ENCODE results near the gene CBLL1.

Gene CBLL1

DNA sequence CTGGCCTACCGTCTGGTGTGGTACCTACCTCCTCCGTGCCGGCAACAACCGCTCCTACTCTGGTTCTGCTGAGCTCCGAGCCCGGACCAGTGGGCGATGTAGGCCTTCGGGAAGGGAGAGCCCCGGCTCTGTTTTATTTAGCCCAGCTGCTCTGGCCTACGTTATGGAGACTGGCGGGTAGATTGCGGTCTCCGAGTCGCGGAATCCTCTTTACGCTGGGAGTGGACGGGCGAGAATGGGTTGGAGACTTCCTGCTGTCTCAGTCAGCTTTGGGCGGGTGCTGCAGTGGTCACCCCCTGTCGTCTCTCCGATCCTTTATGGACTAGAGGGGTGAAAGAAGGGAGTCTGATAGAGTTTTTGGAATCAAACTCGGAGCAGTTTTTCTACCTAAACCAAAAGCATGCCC lies 406 bp downstream of the CBLL1 start:
- no peak for DNase-seq (ENCODE audit: low spot score)

DNA sequence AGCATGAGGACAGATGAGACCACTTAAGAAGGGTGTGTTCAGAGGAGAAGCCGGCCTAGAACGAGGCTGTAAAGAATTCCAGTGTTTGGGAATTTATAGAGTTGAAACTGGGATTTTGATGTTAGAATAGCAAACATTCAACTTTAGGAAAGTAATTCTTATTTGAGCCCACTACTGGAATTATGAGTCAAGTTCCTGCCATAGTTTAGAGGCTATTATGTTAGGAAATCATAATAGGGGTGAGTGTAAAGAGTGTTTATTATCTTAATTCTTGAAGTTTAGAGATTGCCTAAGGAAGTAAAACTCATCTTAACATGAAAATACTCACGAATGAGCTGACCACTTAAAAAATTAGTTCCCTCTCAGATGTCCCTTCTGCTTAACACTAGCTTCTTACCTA lies 2.1 kb downstream of the CBLL1 start:
- no peak for DNase-seq (ENCODE audit: low spot score)

- DNase-seq (ENCODE audit: low spot score) = no peak
Measured at GRCh38 chr7:107751113-107751512, 7.2 kb downstream of the CBLL1 start.

- DNase-seq (ENCODE audit: low spot score) = no peak
Measured at GRCh38 chr7:107754642-107755041, 10.7 kb downstream of the CBLL1 start.

- no peak for DNase-seq (ENCODE audit: low spot score)
Measured at GRCh38 chr7:107758667-107759066, 14.7 kb downstream of the CBLL1 start.

DNA sequence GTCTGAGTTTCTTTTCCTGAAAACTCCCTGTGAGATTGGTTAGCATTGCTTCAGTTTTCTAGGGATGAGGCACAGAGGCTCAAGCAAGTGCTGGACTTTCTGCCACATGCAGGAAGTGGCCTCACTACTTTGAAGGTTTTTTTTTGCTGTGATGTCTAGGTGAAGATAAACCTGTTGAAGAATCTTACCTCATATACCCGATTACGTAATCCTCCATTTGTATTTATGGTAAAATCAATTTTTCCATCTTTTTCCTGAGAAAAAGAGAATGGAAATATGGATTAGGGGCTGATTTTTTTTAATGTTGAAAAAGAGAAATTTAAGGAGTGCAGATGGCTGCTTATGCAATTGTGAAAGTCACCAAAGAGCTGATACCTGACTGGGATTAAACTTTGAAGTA lies 23.4 kb downstream of the CBLL1 start:
- no peak for DNase-seq (ENCODE audit: low spot score)

- DNase-seq (ENCODE audit: low spot score) = no peak
Measured at GRCh38 chr7:107768263-107768662, 24.3 kb downstream of the CBLL1 start.

DNA sequence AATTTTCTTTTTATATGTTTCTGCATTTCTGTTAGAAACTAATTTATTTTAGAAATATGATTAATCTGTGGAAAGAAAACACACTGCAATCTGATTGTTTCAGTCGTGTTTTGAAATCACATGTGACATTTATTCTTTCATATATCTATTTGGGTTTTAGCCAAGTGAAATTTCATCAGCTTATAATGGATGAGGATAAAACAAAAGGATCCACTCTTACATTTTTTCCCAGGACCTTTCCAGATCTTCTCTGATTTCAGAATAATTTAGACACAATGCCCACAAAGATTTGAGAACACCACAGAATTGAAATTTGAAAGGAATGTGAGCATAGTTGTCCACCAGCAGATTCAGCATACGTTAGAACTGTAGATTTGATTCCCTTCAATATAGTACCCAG lies 29.1 kb downstream of the CBLL1 start:
- no peak for DNase-seq (ENCODE audit: low spot score)

GRCh38 chr7:107777702-107778101 lies 33.8 kb downstream of the CBLL1 start:
- no peak for DNase-seq (ENCODE audit: low spot score)

DNA sequence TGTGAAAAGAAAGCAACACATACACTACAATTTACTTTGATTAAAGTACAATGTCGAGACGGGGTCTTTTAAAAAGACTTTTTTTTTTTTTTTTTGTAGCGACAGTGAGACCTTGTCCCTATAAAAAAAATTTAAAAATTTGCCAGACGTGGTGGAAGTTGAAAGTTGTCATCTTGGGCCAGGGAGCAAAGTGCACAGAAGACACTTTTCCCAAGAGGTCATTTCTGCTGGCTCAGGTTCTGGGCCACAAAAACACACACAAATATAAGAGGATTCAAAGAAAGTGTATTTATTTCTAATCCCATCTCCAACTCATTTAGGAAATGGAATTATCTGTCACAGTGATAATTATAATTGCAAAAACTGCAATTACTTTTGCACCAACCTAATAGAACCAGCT lies 34.3 kb downstream of the CBLL1 start:
- no peak for DNase-seq (ENCODE audit: low spot score)

GRCh38 chr7:107779647-107780099 lies 35.7 kb downstream of the CBLL1 start:
- no peak for DNase-seq (ENCODE audit: low spot score)

DNA sequence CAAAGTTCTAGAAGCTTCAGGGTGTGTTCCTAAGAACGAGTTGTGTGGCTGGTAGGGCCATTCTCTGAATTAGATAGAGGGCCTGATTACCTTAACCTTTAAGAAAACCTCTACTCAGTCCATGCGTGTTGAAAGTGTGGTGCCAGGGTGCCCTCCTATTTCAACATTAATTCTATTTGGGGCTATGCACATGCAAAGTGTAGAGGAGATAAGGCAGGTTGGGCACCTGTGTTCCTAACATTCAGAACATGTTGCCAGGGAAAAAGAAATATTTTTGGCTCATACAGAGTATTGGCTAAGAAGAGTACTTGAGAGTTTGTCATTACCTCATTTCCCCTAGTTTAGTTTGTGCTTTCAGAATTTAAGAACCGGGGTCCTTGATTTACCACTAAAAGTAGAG lies 38.4 kb downstream of the CBLL1 start:
- DNase-seq (ENCODE audit: low spot score) = no peak

DNA sequence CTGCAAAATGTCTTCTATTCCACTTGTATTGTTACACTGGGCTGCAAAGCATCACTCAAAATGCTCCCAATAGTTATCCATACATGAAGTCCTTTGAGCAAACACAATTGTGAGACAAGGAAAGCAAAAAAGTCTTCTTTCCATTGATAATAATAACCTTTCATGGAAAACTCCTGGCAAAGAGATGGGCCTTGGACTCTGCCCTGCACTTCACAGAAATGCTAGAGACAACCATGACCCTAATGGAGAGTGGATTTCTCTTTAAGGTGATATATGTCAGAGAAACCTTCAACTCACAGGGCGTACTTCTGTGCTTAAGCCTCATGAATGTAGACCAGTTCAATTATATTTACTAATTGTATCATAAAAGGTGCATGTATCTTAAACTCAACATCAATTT lies 39.7 kb downstream of the CBLL1 start:
- DNase-seq (ENCODE audit: low spot score) = no peak

DNA sequence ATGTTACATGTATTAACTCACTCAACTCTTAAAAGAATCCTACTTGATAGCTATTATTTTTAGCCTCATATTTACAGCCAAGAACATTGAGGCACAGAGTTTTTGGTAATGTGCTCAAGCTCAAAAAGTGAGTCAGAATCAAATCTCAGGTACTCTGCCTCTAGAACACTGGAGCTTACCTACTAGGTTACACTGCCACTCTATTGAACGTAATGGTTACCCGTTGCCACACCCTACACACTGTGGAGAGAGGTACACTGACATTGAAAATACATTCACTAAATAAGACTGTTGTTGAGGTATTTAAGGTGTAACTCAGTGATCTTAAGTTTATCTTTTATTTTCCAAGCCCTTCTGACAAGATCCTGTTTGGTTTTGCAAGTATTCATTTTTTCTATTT lies 41.2 kb downstream of the CBLL1 start:
- no peak for DNase-seq (ENCODE audit: low spot score)

GRCh38 chr7:107785926-107786325 lies 42.0 kb downstream of the CBLL1 start:
- DNase-seq (ENCODE audit: low spot score) = no peak

DNA sequence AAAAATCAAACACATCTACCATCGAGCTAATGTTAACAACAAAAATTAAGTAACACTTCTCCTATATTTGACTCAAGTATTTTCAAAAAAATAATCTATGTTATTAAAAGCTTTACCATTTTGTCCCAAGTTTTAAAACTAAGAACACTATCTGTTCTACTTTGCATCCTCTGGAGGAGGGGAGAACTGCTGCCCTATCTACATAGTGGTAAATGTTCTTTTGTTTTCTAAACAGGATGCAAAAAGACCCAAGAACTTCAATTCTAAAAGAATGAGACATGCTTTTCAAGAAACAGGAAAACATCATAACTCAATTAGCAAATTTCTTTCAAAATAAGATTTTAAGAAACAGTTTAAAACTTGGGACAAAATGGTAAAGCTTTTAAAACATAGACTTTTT lies 44.3 kb downstream of the CBLL1 start:
- no peak for DNase-seq (ENCODE audit: low spot score)

GRCh38 chr7:107788662-107789061 lies 44.7 kb downstream of the CBLL1 start:
- no peak for DNase-seq (ENCODE audit: low spot score)

DNA sequence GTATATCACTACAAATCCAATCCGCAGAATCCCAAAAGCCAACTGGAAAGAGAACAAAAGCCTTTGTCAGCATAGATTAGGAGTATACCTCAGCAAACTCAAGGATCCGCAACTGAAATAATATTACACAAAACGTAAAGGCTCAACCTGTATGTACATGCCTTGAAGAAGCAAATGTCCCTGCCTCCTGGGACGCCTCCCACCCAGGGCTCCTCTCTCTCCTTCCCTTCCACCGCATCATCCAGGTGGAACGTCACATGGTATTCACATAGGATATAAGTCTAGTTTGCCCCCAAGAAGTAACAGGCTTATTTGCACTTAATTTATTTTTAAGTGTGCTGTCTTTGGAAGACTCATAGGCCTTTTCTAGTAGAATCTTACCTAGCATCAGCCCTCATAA lies 45.7 kb downstream of the CBLL1 start:
- no peak for DNase-seq (ENCODE audit: low spot score)

DNA sequence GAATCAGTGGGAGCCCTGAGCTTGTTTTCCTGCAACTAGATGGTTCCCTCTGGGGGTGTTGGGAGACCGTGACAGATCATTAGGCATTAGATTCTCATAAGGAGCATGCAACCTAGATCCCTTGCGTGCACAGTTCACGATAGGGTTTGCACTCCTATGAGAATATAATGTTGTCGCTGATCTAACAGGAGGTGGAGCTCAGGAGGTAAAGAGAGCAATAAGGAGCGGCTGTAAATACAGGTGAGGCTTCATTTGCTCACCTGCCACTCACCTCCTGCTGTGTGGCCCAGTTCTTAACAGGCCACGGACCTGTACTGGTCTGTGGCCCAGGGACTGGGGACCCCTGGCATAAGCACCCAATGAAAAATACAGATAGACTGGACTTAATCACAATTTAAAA lies 48.4 kb downstream of the CBLL1 start:
- no peak for DNase-seq (ENCODE audit: low spot score)

GRCh38 chr7:107799647-107800264 lies 55.8 kb downstream of the CBLL1 start:
- no peak for DNase-seq (ENCODE audit: low spot score)

GRCh38 chr7:107803009-107803610 lies 59.2 kb downstream of the CBLL1 start, which contains the start of gene SLC26A3:
Gene SLC26A3 (minus strand): TSS chr7:107803223. CDS start chr7:107794509, 8,714 bp downstream.
- no peak for DNase-seq (ENCODE audit: low spot score)

DNA sequence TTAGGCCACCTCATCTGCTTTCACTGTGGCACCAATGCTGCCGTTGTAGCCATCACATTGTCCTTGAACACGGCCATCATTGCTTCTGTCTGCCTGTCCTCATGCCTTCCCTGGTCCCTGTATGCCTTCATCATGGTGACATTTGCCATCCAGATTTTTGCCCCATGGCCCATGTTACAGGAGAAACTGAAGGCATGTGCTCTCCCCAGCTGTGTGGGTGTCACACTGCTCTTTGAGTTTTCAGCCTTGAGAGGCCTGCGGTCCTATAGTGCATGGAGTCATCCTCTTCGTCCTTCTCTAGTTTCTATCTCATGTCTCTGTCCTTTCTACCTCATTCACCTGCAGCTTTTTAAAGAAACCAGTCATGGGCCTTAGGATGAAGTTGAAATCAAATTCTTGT lies 65.2 kb downstream of the CBLL1 start:
- no peak for DNase-seq (ENCODE audit: low spot score)

DNA sequence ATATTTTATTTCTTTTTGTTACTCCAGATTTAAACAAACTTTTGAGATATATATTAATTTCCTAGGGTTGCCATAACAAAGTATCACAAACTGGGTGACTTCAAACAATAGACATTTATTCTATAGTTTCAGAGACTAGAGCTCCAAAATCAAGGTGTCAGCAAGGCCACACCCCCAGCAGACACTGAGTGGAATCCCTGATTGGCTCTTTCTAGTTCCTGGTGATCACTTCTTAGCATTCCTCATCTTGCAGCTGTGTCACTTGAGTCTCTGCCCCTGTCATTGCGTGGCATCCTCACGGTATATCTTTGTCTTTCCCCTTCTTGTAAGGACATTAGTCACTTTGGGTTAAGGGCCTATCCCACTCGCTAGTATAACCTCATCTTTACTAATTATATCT lies 66.7 kb downstream of the CBLL1 start:
- DNase-seq (ENCODE audit: low spot score) = no peak
